IPS-18c (cell line): Measurements from ENCODE around the gene CSNK1A1.
"Not testable (repeated sequence)": the region's sequence is repeated elsewhere in the genome, so short reads cannot be mapped to it uniquely, and the experiment has no call there.

ENCODE experiments used
- H3K4me3 ChIP-seq: 2 replicates; pipeline ENCODE4 v1.7.0; 2013; ENCODE audit warnings: low read depth, mild to moderate bottlenecking, low read length, moderate library complexity; ENCODE audit not compliant: insufficient read depth
- H3K9me3 ChIP-seq: one replicate; pipeline ENCODE4 v1.6.1; 2013; ENCODE audit warnings: mild to moderate bottlenecking, low read length, moderate library complexity; ENCODE audit not compliant: control insufficient read depth, insufficient read depth

Gene CSNK1A1

DNA sequence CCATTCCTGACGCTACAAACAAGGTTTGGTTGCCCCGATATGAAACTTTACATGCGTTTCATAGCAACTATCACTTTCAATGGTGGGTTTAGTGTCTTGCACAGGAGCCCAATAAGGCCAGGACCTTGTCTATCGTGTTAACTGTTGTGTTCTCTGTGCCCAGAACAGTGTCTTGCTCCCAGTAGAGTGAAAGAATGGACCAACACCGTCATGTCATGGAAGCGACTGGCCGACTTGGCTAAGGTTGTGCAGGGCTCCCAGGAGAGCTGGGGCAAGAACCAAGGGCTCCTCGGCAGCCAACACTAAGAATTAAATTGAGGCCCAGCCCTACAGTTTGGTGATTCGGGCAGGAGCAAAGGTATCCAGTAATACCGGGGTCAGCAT, 29.6 kb upstream of the CSNK1A1 start:
- H3K4me3 ChIP-seq = peak overlapping the region; percentile 60; the same call in 1 of the 2 replicates
- no peaks in the 10 kb centered on the region for H3K9me3 ChIP-seq

DNA sequence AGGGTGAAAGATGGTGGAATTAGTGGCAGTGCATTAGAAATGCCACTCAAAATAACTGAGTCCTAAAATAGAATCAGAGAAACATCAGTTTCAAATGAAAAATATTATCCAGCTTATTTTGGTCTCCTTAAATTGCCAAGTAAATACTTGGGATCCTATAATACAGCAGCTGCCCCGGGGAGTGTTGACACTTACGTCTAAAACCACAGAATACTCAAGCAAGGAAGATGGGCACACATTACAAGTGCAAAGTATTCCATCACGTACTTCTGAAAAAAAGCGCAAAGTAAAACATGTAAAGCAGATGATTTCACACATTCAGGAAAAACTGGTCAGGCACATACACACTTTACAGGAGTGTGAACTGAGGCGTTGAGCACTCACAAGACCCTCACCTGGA, 27.7 kb upstream of the CSNK1A1 start:
- Histone ChIP-seq H3K4me3 (no peak overlapping the region), H3K9me3 (no peaks in the 10 kb centered on the region)

DNA sequence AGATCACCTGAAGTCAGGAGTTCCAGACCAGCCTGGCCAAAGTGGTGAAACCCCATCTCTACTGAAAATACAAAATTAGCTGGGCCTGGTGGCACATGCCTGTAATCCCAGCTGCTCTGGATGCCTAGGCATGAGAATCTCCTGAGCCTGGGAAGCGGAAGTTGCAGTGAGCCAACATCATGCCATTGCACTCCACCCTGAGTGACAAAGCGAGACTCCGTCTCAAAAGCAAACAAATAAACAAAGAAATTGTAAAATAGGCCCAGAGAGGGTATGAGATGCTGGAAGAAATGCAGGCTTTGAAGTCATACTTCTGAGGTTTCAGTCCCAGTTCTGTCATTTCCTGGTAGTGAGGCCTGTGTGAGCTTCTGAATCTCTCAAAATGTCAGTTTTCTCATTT, 24.8 kb upstream of the CSNK1A1 start:
- Histone ChIP-seq H3K4me3 (no peak overlapping the region), H3K9me3 (no peaks in the 10 kb centered on the region)

- Histone ChIP-seq H3K4me3 (no peak overlapping the region), H3K9me3 (no peaks in the 10 kb centered on the region)
These were observed 23.9 kb upstream of the CSNK1A1 start for GRCh38 chr5:149575131-149575530.

GRCh38 chr5:149572576-149573231, 21.5 kb upstream of the CSNK1A1 start:
- no peaks in the 10 kb centered on the region for H3K9me3 ChIP-seq
- no peak overlapping the region for H3K4me3 ChIP-seq

DNA sequence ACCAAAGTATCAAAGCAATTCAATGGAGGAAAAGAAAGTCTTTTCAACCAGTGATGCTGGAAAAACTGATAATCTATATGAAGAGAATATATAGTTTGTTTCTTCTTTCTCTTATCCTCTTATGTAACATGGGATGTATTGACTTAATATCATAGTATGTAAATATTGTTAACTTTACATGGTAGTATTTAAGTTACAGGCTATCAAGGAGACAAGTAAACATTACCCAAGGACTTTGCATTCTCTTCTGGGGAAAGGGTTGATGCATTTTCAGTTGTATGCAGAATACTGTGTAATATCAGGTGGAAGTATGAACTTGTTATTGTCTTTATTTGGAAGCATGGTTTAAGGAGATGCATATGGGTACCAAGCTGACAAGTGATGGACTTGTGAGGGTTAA, 20.9 kb upstream of the CSNK1A1 start:
- Histone ChIP-seq H3K9me3 (no peaks in the 10 kb centered on the region), H3K4me3 (no peak overlapping the region)

- Histone ChIP-seq H3K9me3 (no peaks in the 10 kb centered on the region), H3K4me3 (no peak overlapping the region)
These were observed 16.0 kb upstream of the CSNK1A1 start for GRCh38 chr5:149567226-149567625.

DNA sequence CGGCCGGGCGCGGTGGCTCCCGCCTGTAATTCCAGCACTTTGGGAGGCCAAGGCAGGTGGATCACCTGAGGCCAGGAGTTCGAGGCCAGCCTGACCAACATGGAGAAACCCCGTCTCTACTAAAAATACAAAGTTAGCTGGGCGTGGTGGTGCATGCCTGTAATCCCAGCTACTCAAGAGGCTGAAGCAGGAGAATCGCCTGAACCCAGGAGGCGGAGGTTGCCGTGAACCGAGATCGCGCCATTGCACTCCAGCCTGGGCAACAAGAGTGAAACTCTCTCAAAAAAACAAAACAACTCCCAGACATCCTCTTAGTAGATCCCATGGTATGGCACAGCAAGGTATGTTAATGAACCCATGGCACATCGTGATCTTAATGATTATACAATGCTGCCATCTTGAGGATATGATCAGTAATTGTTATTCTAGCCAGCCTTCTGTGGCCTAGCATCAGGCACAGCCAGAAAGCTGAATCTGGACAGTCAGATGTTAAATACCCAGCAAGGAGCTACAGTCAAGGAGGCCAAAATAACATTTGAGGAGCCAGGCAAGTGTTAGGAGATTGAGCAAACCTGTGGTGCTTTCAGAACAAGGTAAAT, 13.4 kb upstream of the CSNK1A1 start:
- H3K4me3 ChIP-seq, H3K9me3 ChIP-seq: not testable (repeated sequence)

GRCh38 chr5:149563466-149563865, 12.2 kb upstream of the CSNK1A1 start:
- no peak overlapping the region for H3K4me3 ChIP-seq
- no peaks in the 10 kb centered on the region for H3K9me3 ChIP-seq

DNA sequence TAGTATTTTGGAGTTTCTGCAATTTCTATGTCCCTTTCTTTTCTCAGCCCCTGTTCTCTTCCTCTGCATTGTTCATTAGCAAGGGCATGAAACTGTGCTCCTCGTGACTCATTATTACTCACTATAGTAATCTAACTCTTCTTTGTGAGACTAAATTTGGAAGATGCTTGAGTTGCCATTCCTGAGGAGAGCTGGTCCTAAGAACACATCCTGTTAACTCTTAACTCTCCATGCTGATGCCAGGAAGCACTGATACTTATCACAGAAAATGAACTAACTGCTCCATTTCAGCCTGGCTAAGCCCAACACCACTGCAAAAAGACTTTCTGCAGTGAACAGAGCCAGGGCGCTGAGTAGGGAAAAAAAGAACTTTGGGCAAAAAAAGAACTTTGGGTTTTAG, 10.6 kb upstream of the CSNK1A1 start:
- no peak overlapping the region for H3K4me3 ChIP-seq
- no peaks in the 10 kb centered on the region for H3K9me3 ChIP-seq

DNA sequence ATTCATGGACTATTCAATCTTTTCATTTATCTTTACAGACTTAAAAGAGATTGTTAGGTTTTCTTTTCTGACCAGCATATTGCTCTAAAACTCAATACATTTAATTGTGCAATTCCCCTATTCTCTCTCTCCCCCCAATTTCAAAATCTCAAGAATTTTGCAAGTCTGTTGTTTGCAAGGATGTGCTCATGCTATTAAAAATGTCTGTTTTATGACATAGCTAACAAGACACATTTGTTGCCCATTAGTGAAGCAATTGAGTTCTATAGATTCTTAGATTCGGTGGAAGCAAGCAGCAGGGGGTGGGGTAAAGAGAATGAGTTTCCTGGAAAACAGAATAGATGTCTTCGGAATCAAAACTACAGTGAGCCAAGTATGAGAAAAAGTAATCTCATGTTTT, 8.5 kb upstream of the CSNK1A1 start:
- Histone ChIP-seq H3K9me3 (no peaks in the 10 kb centered on the region), H3K4me3 (no peak overlapping the region)

DNA sequence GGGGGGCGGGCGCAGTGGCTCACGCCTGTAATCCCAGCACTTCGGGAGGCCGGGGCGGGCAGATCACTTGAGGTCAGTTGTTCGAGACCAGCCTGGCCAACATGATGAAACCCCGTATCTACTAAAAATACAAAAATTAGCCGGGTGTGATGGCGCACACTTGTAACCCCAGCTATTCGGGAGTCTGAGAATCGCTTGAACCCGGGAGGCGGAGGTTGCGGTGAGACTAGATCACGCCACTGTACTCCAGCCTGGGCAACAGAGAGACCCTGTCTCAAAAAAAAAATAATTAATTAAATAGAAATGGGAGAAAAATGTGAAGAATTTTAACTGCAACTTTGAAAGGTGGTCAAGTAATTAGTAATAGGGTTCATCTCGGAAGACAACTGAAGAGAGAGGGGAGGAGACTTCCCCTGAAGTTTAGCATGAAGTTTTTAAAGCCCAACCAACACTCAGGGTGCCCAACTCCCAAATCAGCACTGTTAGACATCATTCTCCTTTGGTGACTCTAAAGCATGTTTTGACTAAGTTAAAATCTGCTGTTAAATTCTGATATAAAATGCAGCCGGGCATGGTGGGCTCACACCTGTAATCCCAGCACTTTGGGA, 1.4 kb upstream of the CSNK1A1 start:
- H3K4me3 ChIP-seq = no peak overlapping the region; the same call in 1 of the 2 replicates
- no peaks in the 10 kb centered on the region for H3K9me3 ChIP-seq

DNA sequence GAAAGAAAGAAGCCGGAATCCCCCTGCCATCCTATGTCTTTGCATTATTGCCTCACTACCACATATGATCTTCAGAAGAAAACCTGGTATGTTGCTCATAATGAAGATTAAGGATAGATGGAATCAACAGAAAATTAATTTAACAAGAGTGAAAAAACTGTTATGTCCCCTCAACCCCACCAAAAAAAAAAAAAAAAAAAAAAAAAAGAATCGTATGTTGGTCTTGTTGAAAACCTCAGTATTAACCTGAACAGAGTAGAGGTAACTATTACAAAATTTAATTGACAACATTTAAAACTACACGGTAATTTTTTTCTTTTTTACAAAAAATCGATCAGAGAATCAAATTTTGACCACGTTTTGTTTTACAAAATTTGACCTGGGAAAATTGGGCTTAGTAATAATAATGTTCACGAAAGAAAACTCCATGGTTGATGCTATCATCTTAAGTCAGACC, 827 bp upstream of the CSNK1A1 start:
- no peaks in the 10 kb centered on the region for H3K9me3 ChIP-seq
- peak overlapping the region; percentile 78 for H3K4me3 ChIP-seq

DNA sequence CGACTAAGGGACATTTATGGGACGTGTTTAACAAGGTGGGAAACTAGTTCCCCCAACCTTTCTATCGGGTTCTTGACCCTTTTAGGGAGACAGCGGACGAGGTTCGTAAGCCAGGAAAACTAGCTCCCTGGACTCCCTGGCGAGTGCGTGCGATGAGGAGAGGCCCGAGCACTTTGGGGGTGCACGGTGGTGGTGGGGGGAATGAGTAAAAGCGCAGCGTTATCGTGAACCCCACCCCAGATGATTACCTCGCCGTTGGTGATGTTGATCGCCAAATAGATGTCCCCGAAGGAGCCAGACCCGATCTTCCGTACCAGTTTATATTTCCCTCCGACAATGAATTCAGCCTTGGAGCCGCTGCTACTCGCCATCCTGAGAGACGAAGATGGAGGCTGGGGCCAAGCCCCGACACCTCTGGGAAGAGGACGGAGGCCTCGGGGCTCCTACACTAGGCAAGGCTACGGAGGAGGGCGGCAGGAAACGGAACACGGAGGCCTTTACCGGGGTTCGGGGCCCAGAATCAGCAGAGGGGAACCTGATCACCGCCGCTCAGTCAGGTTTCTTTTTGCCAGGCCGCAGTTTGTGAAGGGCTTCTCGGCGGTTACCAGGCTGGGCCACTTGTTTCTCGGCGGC, 529 bp downstream of the CSNK1A1 start:
- Histone ChIP-seq H3K9me3 (no peaks in the 10 kb centered on the region), H3K4me3 (peak overlapping the region; percentile 78)

DNA sequence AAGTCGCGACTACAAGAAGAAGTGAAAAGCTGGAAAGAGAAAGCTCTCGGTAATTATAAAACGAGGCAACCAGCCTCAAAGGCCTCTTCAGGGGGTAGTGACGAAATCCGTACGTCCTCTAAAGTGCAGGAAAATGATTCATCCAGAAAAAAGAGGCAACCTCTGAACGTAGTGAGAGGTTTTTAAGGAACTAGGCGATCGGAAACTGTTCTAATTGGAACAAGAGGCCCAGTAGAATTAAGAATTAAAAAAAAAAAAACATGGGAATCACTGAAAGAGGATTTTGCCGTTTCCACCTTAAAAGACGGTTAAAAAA, 1.0 kb downstream of the CSNK1A1 start:
- Histone ChIP-seq H3K4me3 (peak overlapping the region; percentile 78), H3K9me3 (no peaks in the 10 kb centered on the region)

DNA sequence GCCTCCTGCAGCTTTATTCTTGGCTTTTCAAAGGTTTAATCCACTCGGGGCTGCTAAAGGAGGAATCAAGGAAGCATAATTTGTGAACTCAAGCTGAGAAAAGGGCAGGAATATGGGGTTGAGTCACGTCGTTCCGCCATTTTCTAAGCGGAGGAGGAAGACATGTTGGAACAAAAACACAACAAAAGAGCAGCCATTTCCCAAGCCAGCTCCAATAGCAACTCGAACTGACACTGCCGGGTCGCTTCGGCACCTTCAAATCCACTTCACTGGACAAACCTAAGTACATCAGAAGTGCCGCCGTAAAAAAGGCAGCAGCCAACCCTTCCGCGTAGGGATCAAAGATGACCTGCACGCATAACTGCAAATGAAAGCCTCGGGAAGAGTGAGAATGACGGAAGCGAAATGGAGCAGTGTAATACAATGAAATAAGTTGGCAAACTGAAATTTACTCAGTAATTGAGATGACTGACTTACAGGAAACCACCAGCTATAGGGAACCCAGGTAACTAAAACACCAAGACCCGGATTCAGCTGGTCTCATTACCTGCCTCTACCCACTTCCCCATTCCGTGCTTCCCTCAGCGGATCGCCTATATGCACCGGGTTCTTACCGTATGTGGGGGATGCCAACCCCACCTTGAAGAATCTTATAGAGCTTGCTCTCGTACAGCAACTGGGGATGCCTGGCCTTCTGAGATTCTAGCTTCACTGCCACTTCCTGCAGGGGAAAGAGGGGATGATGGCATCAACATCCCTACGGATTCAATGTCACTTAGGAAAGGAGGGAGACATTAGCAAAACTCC, 1.6 kb downstream of the CSNK1A1 start:
- Histone ChIP-seq H3K4me3 (peak overlapping the region; percentile 78), H3K9me3 (no peaks in the 10 kb centered on the region)

GRCh38 chr5:149546974-149547373, 4.3 kb downstream of the CSNK1A1 start:
- Histone ChIP-seq H3K4me3 (no peak overlapping the region), H3K9me3 (peaks cover under 1% of the 10 kb centered on the region)
